RWPE2 (cell line): ENCODE results near the gene FBXL7.
A peak's percentile ranks its signal among the peaks of the same experiment; 100 is the strongest.

ENCODE experiments used
- ATAC-seq: fragments of 200-7000 bp; cut with Tn5 transposase; 3 replicates; pipeline ENCODE4 v1.9.1; 2021; ENCODE audit warnings: low read depth
- DNase-seq: peaks from one replicate; pipeline ENCODE4 v3.0.0-alpha.2; 2020; ENCODE audit warnings: low spot score
- H3K27ac ChIP-seq: fragments of 450-650 bp; 2 replicates; pipeline ENCODE4 v1.5.1; 2017; ENCODE audit warnings: mild to moderate bottlenecking; ENCODE audit not compliant: poor library complexity, severe bottlenecking
- H3K27me3 ChIP-seq: fragments of 250-450 bp; sonication (Bioruptor Pico); 2 replicates; pipeline ENCODE4 v1.5.1; 2021; ENCODE audit warnings: mild to moderate bottlenecking, moderate library complexity; ENCODE audit not compliant: insufficient read depth, poor library complexity, severe bottlenecking
- H3K36me3 ChIP-seq: fragments of 250-450 bp; sonication (Bioruptor Pico); 2 replicates; pipeline ENCODE4 v1.5.1; 2020; ENCODE audit warnings: low read depth, mild to moderate bottlenecking, moderate library complexity
- H3K4me1 ChIP-seq: fragments of 250-450 bp; sonication (Bioruptor Pico); 2 replicates; pipeline ENCODE4 v1.5.1; 2021; ENCODE audit warnings: mild to moderate bottlenecking, moderate library complexity; ENCODE audit not compliant: insufficient read depth, poor library complexity, severe bottlenecking
- H3K4me3 ChIP-seq: fragments of 250-450 bp; sonication (Bioruptor Pico); 2 replicates; pipeline ENCODE4 v1.5.1; 2021; ENCODE audit warnings: mild to moderate bottlenecking, moderate library complexity; ENCODE audit not compliant: severe bottlenecking
- H3K9me3 ChIP-seq: fragments of 250-450 bp; sonication (Bioruptor Pico); 2 replicates; pipeline ENCODE4 v1.5.1; 2021; ENCODE audit warnings: mild to moderate bottlenecking, moderate library complexity; ENCODE audit not compliant: severe bottlenecking
- CTCF ChIP-seq: fragments of 450-650 bp; IDR thresholded peaks from one replicate; pipeline ENCODE4 v1.5.1; 2017; ENCODE audit warnings: mild to moderate bottlenecking, moderate library complexity; ENCODE audit not compliant: poor library complexity, severe bottlenecking

The FBXL7 gene

GRCh38 chr5:15500325-15501001 is 483 bp downstream of the FBXL7 start:
- H3K27me3 ChIP-seq = peaks cover 48% of the 10 kb centered on the region
- no peaks in the 10 kb centered on the region for H3K4me1 ChIP-seq
- no peaks in the 10 kb centered on the region for H3K9me3 ChIP-seq
- no peak overlapping the region for H3K27ac ChIP-seq
- DNase-seq (no peak), ATAC-seq (peak; percentile 64)
- H3K36me3 ChIP-seq = no peaks in the 10 kb centered on the region
- H3K4me3 ChIP-seq = peak overlapping the region; percentile 37
- no peak for TF ChIP-seq CTCF

GRCh38 chr5:15501091-15501791 is 1.3 kb downstream of the FBXL7 start:
- no peaks in the 10 kb centered on the region for H3K4me1 ChIP-seq
- no peak for TF ChIP-seq CTCF
- DNase-seq (no peak), ATAC-seq (peak; percentile 38)
- no peak overlapping the region for H3K4me3 ChIP-seq
- H3K27me3 ChIP-seq = peaks cover 48% of the 10 kb centered on the region
- H3K9me3 ChIP-seq = no peaks in the 10 kb centered on the region
- no peak overlapping the region for H3K27ac ChIP-seq
- H3K36me3 ChIP-seq = no peaks in the 10 kb centered on the region

DNA sequence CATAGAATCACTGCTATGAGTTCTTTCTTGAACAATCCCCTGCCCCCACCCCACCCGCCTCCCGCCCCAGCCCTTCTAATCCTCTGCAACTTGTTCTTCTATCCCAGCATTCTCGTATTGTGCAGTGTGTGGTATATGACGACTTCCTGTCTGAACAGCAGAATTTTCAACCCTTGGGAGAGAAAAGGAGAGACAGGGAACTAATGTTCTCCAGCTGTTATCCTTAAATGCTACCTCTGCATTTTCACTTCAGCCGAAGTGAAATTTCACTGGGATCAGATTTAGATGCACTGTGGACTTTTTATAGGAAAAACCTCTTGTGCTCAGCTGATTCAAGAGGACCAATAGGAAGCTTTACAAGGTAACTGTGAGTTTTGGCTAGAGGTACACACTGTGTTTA is 2.2 kb downstream of the FBXL7 start:
- DNase-seq = no peak

DNA sequence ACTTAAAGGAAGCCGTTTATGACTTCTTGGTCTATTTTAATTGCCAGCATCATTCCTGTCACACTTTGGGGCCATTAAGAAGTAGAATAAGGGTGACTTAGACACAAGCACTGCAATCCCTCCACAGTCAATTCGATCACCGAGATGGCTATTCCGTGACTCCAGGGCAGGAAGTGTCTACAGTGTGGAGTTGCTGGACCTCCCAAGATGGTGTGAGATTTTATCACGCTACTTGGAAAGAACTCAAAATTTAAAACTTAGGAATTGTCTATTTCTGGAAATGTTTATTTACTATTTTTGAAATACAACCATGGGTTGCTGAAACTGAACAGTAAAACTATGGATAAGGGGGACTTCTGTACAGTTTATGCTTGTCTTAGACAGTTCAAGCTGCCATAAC is 6.2 kb downstream of the FBXL7 start:
- DNase-seq = no peak
- TF ChIP-seq CTCF = no peak
- H3K27ac ChIP-seq = no peak overlapping the region
- ATAC-seq = no peak
- peaks cover 26% of the 10 kb centered on the region for H3K27me3 ChIP-seq
- H3K9me3 ChIP-seq = no peaks in the 10 kb centered on the region
- no peaks in the 10 kb centered on the region for H3K36me3 ChIP-seq
- no peak overlapping the region for H3K4me3 ChIP-seq
- no peaks in the 10 kb centered on the region for H3K4me1 ChIP-seq

More for the DNA sequence above, 2.2 kb downstream of the FBXL7 start:
- no peak for ATAC-seq
- Histone ChIP-seq H3K27ac (no peak overlapping the region), H3K4me3 (no peak overlapping the region), H3K9me3 (no peaks in the 10 kb centered on the region), H3K4me1 (no peaks in the 10 kb centered on the region), H3K27me3 (peaks cover 48% of the 10 kb centered on the region), H3K36me3 (no peaks in the 10 kb centered on the region)
- no peak for TF ChIP-seq CTCF

- H3K36me3 ChIP-seq = no peaks in the 10 kb centered on the region
- H3K9me3 ChIP-seq = no peaks in the 10 kb centered on the region
- H3K4me3 ChIP-seq = no peak overlapping the region
- no peak for TF ChIP-seq CTCF
- H3K27ac ChIP-seq = no peak overlapping the region
- ATAC-seq (no peak), DNase-seq (no peak)
- H3K27me3 ChIP-seq = peaks cover 18% of the 10 kb centered on the region
- no peaks in the 10 kb centered on the region for H3K4me1 ChIP-seq
Observed at GRCh38 chr5:15506897-15507296, 6.9 kb downstream of the FBXL7 start.
